Ectodermal cell (in vitro differentiated cells): Measurements from ENCODE around the gene TMC4.

ENCODE experiments used
- H3K27ac ChIP-seq: 2 replicates; pipeline ENCODE4 v1.7.0; 2013; ENCODE audit warnings: mild to moderate bottlenecking, low read depth, low read length; ENCODE audit not compliant: insufficient read depth, poor library complexity, severe bottlenecking
- H3K27me3 ChIP-seq: 2 replicates; pipeline ENCODE4 v1.7.0; 2013; ENCODE audit warnings: mild to moderate bottlenecking, low read length; ENCODE audit not compliant: insufficient read depth, control insufficient read depth, poor library complexity, severe bottlenecking
- H3K36me3 ChIP-seq: one replicate; pipeline ENCODE4 v1.7.0; 2013; ENCODE audit warnings: low read length; ENCODE audit not compliant: control insufficient read depth, insufficient read depth
- H3K4me1 ChIP-seq: one replicate; pipeline ENCODE4 v1.7.0; 2013; ENCODE audit warnings: low read length; ENCODE audit not compliant: control insufficient read depth, insufficient read depth
- H3K4me3 ChIP-seq: 2 replicates; pipeline ENCODE4 v1.7.0; 2013; ENCODE audit warnings: low read depth, low read length, control low read depth; ENCODE audit not compliant: insufficient read depth
- H3K9me3 ChIP-seq: 2 replicates; pipeline ENCODE4 v1.7.0; 2013; ENCODE audit warnings: mild to moderate bottlenecking, low read length, moderate library complexity; ENCODE audit not compliant: control insufficient read depth
- WGBS, 2 experiments: methylation state at CpG; one replicate each; pipeline ENCODE4 v1.1.7; 2013; ENCODE audit warnings: missing lambda C conversion rate in 2 of 2; 5-methylcytosine and 5-hydroxymethylcytosine counted together

The TMC4 gene

DNA sequence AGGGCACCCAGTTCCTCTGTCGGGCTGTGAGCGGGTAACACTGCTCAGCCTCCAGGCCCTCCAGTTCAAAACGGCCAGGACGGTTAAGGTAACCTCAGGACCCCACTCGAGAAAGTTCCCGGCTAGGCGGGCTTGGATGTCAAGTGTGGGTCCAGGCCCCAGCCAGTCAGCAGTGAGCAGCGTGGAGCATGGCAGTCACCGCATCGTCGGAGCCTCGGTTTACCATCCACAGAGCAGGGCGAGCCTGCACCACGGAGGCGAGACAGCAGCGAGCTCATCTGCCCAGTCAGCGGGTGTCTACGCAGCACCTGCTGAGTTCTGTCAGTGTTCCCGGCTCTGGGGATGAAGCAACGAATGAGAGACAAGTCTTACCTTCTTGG, 43.4 kb downstream of the TMC4 start:
- peaks cover 23% of the 10 kb centered on the region for H3K36me3 ChIP-seq
- H3K27ac ChIP-seq = no peak overlapping the region
- WGBS, 2 experiments = 95 to 96% methylated on average over 20 of the region's 20 CpGs
- H3K27me3 ChIP-seq = no peaks in the 10 kb centered on the region
- H3K4me3 ChIP-seq = no peak overlapping the region
- peaks cover 2% of the 10 kb centered on the region for H3K9me3 ChIP-seq
- no peaks in the 10 kb centered on the region for H3K4me1 ChIP-seq

DNA sequence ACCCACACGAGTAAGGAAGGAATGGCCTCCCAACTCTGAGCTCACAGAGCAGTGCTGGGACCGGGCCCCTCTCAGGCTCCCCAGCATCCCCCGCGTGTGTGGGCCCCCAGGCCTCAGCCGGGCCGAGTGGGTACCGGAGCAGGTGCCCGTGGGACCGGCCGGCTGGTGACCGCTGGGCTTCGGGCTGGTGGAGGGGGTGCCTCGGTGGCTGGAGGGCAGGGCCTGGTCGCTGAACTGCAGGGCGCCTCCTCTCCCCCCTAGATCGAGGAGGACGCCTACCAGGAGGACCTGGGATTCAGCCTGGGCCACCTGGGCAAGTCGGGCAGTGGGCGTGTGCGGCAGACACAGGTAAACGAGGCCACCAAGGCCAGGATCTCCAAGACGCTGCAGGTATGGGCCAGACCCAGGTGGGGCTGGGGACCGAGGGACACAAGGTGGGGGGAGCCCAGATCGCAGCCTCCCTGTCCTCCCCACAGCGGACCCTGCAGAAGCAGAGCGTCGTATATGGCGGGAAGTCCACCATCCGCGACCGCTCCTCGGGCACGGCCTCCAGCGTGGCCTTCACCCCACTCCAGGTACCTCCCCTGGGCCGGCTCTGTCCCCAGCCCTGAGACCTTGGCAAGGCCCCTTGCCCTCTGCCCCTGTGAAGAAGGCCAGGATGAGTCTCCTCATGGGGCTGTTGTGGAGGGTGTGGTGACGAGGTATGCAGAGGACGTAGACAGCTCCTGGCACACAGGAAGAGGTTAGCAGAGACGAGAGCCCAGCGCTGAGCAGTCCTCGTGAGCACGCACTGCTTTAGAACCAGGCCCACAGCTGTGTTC, 44.0 kb downstream of the TMC4 start:
- Histone ChIP-seq H3K27ac (no peak overlapping the region), H3K36me3 (peaks cover 25% of the 10 kb centered on the region), H3K9me3 (peaks cover 2% of the 10 kb centered on the region), H3K27me3 (no peaks in the 10 kb centered on the region), H3K4me1 (no peaks in the 10 kb centered on the region), H3K4me3 (no peak overlapping the region)
- WGBS, 2 experiments = 96 to 97% methylated on average over 41 of the region's 41 CpGs

DNA sequence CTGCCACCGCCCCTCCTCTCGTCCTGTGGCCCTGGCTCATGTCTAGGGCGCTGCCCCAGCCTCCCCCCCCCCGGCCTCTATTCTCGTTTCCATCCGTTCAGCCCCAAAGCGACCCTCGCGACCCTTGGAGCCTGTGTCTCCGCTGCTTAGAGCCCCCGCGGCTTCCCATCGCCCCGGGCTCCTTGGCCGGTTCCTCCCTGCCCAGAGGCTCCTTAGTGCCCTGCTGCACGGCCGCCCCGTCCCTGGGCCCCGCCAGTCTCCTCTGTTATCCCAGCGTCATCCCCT, 44.6 kb downstream of the TMC4 start:
- no peak overlapping the region for H3K4me3 ChIP-seq
- peaks cover 31% of the 10 kb centered on the region for H3K36me3 ChIP-seq
- no peaks in the 10 kb centered on the region for H3K4me1 ChIP-seq
- H3K27me3 ChIP-seq = no peaks in the 10 kb centered on the region
- no peaks in the 10 kb centered on the region for H3K9me3 ChIP-seq
- 92 to 95% methylated on average over 20 of the region's 20 CpGs for WGBS, 2 experiments
- H3K27ac ChIP-seq = no peak overlapping the region

DNA sequence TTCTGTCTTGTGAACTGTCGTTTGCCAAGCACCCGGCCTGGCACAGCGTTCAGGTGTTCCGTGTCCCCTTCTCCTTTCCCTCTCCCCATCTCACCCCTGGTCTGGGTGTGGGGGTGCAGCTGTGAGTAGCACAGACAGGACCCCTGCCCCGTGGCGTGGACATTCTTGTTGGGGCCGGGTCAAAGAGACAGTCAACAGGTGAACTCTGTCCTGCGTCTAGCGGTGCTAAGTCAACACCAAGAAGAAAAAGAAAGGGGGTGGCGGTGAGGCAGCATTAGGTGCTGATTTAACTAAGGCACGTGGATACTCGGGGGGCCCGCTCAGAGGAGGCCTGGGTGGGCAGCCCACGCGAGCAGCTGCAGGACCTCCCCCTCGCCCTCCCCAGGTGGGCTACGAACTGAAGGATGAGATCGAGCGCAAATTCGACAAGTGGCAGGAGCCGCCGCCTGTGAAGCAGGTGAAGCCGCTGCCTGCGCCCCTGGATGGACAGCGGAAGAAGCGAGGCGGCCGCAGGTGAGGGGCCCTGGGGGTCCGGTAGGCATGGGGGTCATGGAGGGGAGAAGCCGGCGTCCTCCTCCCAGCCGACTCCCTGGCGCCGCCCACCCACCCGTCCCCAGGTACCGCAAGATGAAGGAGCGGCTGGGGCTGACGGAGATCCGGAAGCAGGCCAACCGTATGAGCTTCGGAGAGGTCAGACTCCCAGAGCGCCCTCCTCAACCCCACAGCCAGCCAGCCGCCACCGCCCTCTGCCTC, 45.1 kb downstream of the TMC4 start:
- no peaks in the 10 kb centered on the region for H3K9me3 ChIP-seq
- no peak overlapping the region for H3K27ac ChIP-seq
- H3K27me3 ChIP-seq = no peaks in the 10 kb centered on the region
- WGBS, 2 experiments = 93 to 94% methylated on average over 44 of the region's 44 CpGs
- H3K36me3 ChIP-seq = peaks cover 33% of the 10 kb centered on the region
- no peak overlapping the region for H3K4me3 ChIP-seq
- no peaks in the 10 kb centered on the region for H3K4me1 ChIP-seq

DNA sequence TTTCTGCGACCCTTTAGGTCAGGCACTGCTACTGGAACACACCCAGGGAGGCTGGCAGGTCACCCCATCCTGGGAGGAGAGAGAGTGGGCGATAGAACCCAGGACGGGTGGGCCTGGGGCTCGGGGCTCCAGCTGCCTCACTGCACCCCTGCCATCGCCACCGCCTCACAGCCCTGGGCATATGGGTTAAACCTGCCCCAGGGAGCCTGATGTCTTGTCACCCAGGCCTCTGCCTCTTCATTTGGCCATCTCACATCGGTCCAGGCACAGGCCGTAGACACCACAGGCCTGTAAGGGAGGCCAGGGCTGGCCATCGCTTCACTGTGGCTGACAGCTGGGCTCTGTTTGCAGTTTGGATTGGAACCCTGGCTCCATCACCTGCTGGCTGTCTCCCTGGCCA, 47.2 kb downstream of the TMC4 start:
- Histone ChIP-seq H3K27ac (no peak overlapping the region), H3K4me1 (no peaks in the 10 kb centered on the region), H3K36me3 (peaks cover 38% of the 10 kb centered on the region), H3K4me3 (no peak overlapping the region), H3K27me3 (no peaks in the 10 kb centered on the region), H3K9me3 (no peaks in the 10 kb centered on the region)
- 94% methylated on average over 9 of the region's 9 CpGs for WGBS, 2 experiments

DNA sequence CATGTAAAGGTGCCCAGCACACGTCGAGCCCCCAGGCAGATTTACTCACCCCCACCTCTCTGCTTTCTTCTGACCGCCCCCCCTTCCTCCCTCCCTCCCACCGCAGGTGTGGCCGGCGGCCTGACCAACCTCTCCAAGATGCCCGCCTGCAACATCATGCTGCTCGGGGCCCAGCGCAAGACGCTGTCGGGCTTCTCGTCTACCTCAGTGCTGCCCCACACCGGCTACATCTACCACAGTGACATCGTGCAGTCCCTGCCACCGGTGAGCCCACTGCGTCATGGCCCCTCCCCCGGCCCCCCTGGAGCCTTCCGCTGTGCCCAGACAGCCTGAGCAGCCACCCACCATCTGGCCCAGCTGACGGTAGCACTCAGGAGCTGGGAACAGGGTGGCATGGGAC, 48.6 kb downstream of the TMC4 start:
- WGBS, 2 experiments = 93 to 94% methylated on average over 19 of the region's 19 CpGs

DNA sequence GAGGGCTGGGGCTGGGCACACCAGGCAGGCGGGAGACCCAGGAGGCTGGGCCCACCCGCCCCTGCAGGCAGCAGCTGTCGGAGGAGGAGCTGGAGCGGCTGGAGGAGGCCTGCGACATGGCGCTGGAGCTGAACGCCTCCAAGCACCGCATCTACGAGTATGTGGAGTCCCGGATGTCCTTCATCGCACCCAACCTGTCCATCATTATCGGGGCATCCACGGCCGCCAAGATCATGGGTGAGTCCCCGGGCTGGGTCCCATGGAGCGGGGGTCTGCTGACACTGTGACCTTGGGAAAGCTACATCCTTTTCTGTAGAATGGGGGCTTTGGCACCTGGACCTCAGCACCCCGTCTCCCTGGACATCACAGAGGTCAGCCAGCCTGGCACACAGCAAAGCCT, 49.3 kb downstream of the TMC4 start:
- H3K27me3 ChIP-seq = no peaks in the 10 kb centered on the region
- H3K36me3 ChIP-seq = peaks cover 38% of the 10 kb centered on the region
- H3K9me3 ChIP-seq = no peaks in the 10 kb centered on the region
- WGBS, 2 experiments = 95% methylated on average over 17 of the region's 17 CpGs
- no peak overlapping the region for H3K4me3 ChIP-seq
- H3K27ac ChIP-seq = no peak overlapping the region
- no peaks in the 10 kb centered on the region for H3K4me1 ChIP-seq

More for the DNA sequence above, 48.6 kb downstream of the TMC4 start:
- H3K27me3 ChIP-seq = no peaks in the 10 kb centered on the region
- H3K36me3 ChIP-seq = peaks cover 41% of the 10 kb centered on the region
- H3K4me3 ChIP-seq = no peak overlapping the region
- no peaks in the 10 kb centered on the region for H3K9me3 ChIP-seq
- no peak overlapping the region for H3K27ac ChIP-seq
- no peaks in the 10 kb centered on the region for H3K4me1 ChIP-seq

DNA sequence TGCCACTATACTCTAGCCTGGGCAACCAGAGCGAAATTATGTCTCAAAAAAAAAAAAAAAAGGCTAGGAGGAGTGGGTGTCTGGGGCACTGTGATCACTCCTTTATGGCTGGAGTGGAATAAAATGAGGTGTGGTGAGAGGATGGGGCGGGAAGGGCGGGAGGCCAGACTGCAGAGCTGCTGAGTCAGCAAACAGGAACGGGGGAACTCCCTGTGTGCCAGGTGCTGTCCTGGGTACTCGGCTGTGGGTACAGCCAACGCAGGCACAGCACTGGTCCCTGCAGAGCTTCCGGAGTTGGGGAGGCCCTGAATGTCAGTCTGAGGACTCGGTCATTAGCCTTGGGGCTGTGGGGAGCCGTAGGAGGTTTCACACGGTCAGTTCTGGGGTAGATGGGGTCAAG, 51.7 kb downstream of the TMC4 start:
- Histone ChIP-seq H3K36me3 (peaks cover 36% of the 10 kb centered on the region), H3K9me3 (no peaks in the 10 kb centered on the region), H3K27ac (no peak overlapping the region), H3K27me3 (no peaks in the 10 kb centered on the region), H3K4me3 (no peak overlapping the region), H3K4me1 (peaks cover 6% of the 10 kb centered on the region)
- WGBS, 2 experiments = 93 to 96% methylated on average over 10 of the region's 10 CpGs

DNA sequence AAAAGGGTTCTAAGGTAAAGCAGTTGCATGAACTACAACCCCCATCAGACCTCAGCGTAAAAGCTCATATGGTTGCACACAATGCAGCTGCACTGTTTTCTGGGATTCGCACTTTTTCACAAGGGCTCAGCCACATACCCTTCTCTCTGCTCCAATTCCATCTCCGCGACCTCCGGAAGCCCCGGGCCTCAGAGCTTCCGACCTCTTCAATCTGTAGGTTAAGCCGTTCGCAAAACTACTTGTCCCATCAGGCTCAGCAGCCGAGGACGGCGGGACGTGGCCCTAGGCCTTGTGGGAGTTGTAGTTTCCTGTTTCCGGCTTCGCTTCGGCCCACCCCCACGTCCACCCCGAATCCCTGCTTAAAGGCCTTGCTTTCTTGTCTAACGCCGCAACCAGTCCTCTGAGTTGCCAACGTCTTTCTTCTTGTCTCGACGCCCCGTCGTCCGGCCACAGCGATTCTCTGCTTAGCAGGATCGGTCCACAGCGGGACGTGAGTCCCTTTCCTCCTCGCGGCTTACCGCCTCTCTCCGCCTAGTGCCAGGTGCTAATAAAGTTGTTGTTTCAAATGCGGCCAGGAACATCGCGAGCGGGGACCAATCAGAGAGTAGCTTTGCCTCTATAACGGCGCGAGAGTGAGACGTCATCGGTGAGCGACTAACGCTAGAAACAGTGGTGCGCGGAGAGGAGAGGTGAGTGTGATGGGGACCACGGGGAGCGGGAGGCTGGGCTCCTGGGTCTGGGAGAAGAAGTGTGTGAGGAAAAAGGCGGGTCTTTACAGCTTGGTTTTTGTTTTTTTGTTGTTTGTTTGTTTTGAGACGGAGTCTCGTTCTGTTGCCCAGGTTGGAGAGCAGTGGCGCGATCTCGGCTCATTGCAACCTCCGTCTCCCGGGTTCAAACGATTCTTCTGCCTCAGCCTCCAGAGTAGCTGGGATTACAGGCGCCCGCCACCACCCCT, 57.6 kb downstream of the TMC4 start, which contains the start of the genes PRPF31 and TFPT:
Gene PRPF31, plus strand, starts transcription at position 646 of the 955 bp plus-strand sequence. CDS start 2,525 bp downstream, outside the sequence.
Gene TFPT, minus strand, starts transcription at position 549 of the 955 bp plus-strand sequence. Its CDS starts 388 bp downstream, at position 161.
- Histone ChIP-seq H3K27me3 (no peaks in the 10 kb centered on the region), H3K4me1 (peaks cover 17% of the 10 kb centered on the region), H3K4me3 (peak within 1 kb of the TSS; percentile 65), H3K36me3 (peaks cover 14% of the 10 kb centered on the region), H3K9me3 (no peaks in the 10 kb centered on the region), H3K27ac (peak within 1 kb of the TSS; percentile 48)
- 0 to 1% methylated on average over 60 of the region's 60 CpGs for WGBS, 2 experiments
